SIG-M5 (cell line): ENCODE results near the gene MRPL19.

ENCODE experiments used
- DNase-seq: peaks from one replicate; lab custom pipeline; 2025; lab: John Stamatoyannopoulos, UW

The MRPL19 gene

DNA sequence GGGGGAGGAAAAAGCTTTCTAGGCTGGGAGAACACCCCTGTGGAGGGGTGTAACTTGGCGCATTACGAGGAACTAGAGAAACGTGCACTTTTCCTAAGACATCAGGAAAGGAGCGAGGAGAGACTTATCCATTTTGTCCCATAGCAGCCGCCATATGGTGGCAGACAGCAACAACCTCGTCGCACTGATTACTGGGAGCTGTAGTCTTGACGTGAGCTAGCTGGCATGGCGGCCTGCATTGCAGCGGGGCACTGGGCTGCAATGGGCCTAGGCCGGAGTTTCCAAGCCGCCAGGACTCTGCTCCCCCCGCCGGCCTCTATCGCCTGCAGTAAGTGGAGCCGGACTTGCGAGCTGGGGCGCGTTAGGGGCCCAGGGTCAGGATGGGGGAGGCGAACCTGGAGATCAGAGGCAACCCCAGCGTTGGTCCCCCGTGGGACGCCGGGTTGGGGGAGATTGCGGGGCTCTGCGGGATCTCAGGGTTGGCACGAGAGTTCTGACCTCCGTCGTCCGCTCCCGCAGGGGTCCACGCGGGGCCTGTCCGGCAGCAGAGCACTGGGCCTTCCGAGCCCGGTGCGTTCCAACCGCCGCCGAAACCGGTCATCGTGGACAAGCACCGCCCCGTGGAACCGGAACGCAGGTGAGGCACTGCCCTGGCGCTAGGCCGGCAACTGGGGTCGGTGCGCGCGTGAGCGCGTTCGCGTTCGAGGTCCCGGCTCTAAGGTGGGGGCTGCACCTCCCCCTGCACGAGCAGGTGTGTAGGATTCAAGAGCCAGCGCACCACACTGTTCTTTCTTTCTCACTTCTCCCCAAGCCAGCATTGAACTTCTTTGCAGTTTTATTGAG, at the start of gene MRPL19:
TSS of gene MRPL19 (plus strand) at position 201 of the 843 bp plus-strand sequence. CDS start at position 226, 25 bp downstream.
- peak; percentile 68 for DNase-seq

DNA sequence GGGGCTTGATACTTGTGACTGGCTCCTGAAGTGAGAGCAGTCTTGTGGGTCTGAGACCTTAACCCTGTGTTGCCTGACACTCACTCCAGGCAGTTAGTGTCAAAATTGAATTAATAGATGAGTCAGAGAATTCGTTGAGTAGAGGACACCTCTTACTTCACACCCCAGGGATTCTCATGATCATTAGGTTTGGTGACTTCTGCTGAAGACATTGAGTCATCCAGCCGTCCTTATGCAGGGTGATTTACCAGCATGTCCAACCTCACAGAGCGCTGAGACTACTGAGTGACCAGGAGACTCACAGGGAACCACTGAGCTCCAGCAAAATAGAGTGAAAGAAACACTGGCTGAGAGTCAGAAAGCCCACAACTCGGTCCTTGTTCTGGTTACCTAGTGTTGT, 49.8 kb upstream of the MRPL19 start:
- DNase-seq = no peak

DNA sequence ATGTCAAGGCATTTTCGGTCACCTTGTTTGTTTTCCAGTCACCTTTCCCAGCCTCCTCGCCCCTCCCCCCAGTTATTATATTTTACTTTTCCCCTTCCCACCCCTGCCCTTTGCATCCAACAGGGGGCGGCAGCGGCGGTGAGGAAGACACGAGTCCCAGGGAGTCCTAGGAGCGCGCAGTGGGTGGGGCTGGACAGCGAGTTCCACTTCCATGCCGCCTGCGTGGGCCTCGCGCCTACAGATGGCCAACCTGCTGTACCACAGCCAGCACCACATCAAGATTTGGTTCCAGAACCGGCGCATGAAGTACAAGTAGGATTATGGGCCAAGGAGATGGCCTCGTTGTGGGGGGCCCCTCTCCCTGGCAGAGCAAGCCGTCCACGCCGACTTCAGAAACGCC, 48.6 kb upstream of the MRPL19 start:
- DNase-seq = no peak

DNA sequence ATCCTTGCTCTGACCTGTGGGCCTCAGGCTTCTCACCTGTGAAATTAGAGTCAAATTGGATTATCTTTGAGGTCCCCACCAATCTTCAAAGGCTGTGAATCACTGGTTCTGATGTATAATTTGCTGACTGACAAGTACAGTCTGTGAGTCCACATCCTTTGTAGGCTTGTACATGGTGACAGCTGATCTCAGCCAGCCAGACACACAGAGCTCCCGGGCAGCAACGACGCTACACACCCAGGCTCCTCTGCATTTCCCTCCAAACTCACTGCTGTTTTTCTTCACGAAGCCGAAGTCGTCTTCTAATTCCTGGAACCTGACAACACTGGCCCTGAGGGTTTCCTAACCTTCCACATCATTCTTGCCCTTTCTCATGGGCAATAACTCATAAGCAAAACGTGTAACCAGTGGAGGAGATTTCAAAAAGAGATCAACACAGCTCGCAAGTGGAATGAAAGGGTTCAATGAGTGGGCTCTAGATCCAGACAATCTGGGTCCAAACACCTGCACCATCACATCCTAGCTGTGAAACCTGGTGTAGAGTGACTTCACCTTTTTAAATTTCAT, 47.9 kb upstream of the MRPL19 start:
- no peak for DNase-seq

DNA sequence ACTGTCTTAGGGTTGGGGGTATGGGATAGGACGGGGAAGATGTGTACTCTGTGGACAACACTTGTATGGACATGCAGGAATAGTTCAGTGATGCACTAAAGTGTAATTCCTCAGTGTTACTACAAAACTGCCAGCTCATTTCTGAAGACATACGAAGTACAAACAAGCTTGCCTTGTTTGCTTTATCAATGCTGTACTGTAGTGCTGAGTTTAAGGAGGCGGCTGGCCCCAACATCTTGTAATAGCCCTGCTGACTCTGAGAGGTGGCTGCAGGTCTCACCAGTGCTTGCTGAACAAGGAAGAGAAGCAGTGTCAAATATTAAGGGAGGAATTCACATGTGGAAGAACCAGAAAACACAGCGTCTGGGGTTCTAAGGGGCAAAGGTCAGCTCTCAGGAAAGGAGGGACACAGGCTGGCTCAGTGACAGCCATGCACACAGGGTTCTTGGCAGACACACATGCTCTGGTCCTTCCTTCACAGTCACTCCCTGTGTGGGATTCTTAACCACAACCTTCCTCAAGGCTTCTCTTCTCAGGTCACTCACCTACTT, 46.0 kb upstream of the MRPL19 start:
- DNase-seq = no peak

DNA sequence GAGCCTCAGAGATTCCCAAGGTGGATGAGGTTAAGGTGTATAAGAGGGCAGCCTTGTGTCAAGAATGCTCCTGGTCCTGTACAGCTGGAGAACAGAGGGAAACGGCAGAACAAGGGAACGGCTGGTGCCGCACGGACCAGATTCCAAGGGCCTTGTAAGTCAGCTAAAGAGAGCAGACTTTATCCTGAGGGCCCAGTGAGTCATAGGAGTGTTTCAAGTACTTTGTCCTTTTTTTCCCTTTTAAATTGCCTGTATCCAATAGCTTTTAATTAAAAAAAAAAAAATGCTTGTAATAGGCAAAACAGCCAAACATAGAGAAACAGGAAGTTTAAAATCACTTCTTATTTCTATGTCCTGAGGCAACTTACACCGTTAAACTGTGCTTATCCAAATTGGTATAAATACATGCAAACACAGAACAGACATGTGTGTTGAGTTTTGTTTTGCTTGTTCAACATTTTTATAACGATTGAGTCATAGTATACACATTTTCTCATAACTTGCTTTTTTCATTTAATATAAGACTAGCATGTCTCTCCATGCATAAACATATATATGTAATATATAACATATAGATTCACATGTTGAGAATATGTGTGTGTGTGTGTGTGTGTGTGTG, 43.8 kb upstream of the MRPL19 start:
- no peak for DNase-seq

DNA sequence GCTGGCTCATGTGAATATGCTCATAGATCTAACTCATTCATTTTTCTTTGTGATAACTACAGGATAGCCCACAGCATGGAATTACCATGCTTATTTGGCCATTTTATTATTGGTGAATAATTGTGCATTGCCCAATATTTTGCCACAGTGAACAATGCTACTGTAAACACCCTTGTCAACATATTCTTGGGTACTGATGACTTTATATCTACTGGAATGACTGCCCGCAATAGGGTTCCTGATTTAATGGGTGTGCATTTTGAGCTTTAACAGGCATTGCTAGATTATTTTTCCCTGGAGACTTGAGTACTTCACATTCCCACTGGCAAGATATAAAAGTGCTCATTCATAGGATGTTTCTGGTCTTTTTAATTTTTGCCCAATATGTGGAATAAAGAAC, 43.1 kb upstream of the MRPL19 start:
- DNase-seq = no peak

DNA sequence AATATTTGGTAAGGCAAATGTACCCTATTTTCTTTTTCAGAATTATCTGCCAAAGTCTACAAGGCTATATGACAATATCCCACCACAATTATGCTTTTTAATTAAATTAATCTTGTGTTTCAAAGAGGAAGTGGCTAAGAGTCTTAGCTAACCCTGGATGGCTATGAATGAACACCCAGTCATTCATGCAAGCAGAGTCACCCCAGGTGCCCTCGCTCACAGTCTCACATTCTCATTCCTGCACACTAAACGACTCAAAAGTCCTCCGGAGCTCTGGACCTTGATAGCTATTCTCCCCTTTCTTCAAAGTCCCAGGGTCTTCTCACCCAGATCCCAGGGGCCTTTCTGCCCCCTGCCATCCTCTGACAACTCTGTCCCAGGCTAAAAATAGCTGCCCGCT, 42.1 kb upstream of the MRPL19 start:
- DNase-seq = no peak

DNA sequence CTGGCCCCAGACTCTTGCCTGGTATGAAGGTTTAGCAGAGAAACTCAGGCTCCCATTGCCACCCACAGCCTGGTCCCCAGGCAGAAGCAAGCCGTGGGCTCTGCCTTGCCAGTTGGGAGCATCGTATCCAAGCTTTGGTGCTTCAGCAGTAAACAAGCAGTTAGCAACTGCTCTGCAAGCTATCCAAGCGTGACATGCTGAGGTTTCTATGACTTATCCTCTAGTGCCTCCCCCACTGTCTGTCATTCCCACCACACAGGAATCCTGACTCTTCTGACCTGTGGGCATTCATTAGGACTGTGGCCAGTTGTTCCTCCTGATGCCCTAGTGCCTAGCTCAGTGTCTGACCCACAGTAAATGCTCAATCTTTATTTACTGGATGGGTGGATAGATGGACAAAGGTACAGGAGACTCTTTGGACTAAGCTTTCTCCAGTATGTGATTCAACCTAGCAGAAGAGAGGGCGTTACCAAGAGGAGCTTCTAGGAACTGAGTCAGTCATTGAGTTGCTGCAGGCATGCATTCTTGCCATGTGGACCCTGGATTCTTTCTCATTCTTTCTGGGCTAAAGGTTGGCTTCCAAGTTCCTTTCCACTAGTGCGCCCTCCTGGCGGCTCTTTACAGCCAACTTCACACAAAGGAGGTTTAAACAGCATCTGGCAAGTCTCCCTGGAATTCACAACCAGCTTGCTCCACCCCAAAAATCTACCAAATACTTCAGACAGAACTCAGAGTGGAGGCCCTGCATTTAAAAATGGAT, 40.6 kb upstream of the MRPL19 start:
- DNase-seq = no peak

DNA sequence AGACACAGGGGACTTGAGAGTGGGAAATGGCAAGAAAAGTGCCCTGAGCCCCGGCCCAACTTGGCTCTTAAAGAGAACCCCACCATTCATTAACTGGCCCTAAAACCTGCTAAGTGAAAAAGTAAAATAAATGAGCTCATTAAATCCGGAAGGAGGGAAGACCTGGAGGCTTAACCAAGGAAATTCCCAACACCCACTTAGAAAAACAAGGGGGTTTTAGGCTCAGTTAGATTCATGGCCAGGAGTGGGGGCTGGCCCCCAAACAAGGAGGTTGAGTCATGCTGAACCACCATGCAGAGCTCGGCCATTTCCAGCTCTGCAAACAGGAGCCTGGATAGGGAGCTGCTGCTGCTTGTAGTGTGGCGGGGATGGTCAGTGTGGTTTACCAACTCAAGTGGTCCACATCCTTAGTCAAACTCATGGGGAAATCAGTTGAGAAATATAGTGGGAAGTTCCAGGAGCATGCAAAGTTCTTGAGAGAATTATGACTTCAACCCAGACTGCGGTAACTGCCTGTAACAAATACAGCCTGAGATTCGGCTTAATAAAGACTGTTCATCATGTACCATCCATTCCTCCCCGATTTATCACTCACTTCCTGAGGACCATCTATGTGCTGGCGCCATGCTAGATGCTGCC, 39.7 kb upstream of the MRPL19 start:
- no peak for DNase-seq

DNA sequence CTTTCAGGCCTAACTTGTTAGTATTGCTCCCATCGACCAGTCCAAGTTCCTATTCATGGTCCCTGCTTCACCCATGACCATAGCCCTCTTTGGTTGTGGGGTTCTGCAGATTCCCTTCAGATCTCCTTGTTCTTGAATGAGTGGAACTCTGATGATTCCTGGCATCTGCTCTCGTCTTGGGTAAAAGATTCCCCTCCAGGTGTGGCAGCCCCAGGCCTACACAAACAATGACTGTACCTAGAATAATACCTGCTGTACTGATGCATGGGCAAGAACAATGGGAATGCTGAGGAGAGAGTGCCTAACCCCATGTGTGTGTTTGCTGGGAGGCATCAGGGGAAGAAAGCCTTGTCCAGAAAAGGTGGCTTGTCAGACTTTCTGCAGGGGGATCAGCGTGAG, 39.2 kb upstream of the MRPL19 start:
- DNase-seq = no peak

DNA sequence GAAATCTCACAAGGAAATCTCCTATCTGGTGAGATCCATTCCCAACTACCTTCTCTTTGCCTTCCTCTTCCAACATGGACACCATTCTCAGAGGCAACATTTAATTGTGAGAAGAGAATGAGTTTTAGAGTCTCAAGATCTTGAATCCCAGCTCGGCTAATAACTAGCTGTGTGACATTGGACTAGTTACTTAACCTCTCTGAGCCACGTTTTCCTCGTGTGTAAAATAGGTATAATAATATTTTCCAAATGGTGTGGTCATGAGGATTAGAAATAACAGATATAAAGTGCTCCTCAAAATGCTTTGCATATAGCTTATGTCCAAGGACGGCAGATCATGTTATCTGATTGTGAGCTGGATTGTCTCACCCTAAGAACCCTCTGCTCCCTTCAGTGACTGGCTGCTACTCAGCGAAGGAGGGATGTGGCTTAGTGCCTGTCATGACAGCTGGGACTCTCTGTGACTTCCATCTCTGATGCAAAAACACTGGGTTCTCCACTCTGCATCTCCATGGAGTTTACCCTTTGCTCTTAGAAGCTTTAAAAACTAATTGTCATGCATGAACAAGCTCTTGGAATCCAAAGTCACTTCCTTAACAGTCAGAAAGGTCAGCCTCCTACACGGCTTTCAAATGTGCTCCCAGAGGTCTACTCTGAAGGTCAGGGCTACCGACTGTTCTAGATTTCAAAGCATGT, 38.4 kb upstream of the MRPL19 start:
- DNase-seq = no peak

DNA sequence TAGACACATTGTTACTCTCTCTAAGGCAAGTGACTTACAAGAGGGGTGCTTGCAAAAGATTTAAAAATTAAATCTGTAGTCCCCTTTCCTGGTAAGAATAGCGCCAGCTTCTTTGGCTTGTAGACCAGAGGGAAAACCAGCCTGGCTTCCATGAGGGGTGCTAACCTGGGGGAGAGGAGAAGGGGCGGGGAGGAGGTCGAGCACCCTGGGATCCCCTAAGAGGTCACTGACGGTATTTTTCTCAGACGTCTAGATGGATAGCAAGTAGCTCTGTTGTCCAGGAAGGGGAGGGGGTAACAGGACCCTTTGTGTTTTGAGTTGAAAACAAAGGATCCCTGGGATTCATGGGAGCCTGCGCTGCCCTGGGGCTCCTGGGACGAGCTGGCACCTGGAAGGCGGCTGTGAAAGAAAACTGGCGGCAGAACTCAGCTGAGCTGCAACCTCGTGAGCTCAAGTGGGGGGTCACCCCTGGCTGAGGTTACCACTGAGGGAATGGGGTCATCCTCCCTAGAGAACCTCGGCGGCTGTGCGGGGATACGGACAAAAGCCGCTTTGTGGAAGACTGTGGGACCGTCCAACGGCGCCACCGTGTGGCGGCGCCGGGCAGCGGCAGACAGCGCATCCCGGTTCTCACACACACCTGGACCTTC, 37.8 kb upstream of the MRPL19 start:
- DNase-seq = no peak

DNA sequence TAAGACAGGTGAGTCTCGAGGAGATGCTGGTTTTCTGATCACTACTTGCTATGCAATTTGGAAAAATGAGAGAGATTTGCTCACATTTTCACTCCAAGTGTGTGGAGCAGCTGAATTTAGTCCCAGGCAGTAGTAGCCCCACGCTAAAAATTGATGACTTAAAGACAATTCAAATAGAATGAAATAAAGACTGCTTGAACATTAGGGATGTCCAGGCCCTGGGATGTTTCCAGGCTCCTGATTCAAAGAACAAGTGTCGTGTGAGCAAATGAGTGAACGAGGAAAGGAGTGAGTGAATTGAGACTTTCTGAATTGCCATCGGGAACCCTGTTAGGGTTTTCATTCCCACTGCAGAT, 37.3 kb upstream of the MRPL19 start:
- no peak for DNase-seq

DNA sequence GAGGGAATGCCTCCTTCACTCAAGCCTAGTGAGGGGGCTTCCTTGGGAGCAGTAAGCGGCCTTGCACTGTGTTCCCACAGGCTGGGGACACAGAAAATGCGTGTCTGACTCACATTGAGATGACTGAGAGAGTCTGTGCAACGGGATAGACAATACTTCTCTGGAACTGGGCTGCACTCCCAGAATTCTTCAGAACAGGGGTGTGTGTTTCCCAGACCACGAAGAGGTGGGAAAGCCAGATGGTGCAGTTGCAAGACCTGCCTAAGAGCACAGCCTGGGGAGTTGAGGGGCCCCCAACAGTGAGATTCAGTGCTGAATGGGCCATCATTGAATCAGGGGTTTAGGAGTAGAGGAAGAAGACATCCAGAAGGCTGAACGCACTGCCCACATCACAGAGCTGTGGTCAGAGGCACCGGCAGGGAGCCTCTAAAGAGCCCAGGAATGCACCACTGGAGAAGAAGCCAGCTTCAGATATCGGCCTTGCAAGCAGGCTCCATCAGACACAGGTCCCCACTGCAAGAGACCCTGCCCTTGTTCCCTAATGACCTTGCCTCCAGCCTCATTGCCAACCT, 36.6 kb upstream of the MRPL19 start:
- no peak for DNase-seq

DNA sequence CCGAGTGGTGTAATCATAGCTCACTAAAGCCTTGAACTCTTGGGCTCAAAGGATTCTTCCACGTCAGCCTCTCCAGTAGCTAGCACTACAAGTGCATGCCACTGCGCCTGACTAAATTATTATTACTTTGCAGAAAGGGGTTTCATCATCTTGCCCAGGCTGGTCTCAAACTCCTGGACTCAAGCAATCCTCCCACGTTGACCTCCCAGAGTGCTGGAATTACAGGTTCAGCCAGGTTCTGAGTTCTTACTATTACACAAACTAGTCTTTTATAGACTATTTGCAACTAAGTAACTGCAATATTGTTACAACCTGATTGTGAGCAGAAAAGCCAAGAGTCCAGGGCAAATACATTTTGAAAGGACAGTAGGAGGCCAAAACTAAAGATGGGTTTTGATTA, 35.9 kb upstream of the MRPL19 start:
- no peak for DNase-seq

DNA sequence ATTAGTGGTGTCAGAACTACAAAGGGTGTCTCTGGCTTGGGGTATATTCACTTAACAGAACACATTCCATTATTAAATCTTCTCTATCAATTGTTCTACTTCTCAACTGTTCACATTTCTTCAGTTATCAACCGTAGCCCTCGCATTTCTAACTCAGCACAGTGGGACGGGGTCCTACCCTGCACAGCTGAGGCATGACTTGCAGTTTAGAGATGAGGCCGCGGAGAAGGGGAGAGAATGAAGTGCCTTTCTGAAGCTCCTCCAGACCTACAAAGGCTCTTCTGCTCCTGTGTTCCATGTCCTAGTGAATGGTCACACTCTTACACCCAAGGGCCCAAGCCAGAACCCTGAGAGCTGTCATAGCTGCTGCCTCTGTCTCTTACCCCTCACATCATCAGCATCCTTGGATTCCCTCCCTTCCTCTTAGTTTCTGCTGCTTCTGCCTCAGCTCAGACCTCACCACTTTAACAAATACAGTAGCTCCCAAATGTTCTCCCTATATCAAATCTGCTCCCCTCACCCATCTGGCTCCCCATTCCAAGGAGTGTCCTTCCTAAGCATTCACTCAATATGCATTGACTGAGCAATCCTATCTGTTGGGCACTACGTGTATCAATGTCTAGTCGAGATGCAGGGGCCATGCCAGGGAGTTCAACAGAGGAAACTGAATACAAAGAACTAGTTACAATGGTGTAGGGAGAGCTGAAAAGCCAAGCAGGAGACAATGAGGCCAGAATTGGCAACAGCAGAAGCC, 34.3 kb upstream of the MRPL19 start:
- DNase-seq = no peak

DNA sequence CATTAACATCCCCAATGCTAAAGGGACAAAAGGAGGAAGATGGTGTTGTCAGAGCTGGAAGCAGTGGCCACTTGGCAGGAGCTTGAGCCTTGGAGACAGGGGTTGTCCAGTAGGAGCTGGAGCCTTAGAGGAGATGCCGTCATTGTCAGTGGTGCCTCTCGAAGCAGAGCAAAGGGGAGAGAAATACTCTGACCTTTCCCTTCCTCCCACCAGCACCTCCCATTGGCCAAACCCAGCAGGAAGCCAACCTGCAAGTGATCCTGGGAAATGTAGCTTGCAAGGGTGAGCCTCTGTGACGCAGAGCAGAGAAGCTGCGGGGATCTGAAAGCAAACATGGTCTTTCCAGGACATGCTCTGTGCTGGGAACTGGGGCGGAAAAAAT, 33.7 kb upstream of the MRPL19 start:
- DNase-seq = no peak

DNA sequence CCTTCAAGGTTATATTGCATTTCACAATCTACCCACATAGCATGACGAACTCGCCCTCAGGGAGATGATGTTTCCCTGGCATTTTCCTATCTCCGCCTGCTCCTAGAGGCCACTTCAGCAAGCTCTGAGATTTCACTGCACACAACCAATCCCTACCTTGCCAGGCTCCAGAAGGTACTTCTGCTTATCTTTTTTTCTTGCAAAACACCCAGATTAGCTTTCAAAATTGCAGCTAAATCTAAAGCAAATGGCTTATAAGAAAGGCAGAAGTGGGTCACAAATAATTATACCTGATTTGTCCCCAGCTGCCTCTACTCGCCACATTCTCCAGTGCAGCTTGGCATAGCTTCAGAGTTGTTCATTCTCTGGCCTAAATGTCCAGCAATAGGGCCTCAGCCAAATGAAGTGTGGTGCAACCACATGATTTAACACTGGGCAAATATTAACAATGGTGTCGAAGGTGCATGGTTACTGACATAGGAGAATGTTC, 32.4 kb upstream of the MRPL19 start:
- no peak for DNase-seq

DNA sequence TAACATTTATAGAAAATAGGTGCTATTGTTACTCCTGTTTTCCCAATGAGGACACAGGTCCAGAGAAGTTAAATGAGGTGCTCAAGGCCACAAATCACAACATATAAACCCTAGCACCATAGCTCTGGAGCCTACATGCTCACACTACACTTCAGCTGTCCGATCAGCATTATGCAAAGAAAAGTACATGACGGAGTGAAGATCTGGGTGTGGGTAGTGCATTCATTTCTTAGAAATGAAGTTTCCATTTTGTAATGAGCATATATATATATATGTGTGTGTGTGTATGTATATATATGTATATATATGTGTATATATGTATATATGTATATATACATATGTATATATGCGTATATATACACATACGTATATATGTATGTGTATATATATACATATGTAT, 30.2 kb upstream of the MRPL19 start:
- no peak for DNase-seq
